HCT116 (cell line): ENCODE results near the gene SLCO2A1. TPM values are rescaled to one million over a fixed set of nuclear protein-coding genes. Genes with fewer than 3 reads are reported as not detected.

Experiments
- ATAC-seq: fragments of 200-7000 bp; cut with Tn5 transposase; 2 replicates; pipeline ENCODE4 v1.9.1; 2020; ENCODE audit warnings: mild to moderate bottlenecking, moderate library complexity
- BruUV-seq: library from RNA; stranded (reverse); fragments of 400-500 nt; replicated peaks from 2 replicates; lab custom pipeline; 2021; lab: Mats Ljungman, UMichigan
- CTCF ChIA-PET: fragments of 300-600 bp; sonication (Branson Sonifier 250); formaldehyde crosslinking; loops from one replicate; lab custom pipeline; 2021; ENCODE audit warnings: antibody characterized with exemption; lab: Charles Lee
- POLR2A ChIA-PET: fragments of 300-600, 350-600 bp; sonication (Branson Sonifier 250); formaldehyde crosslinking; loops from one replicate; lab custom pipeline; 2021; ENCODE audit warnings: antibody characterized with exemption; lab: Charles Lee
- RAD21 ChIA-PET, 2 experiments: fragments of 300-600 bp; sonication (Branson Sonifier 250); formaldehyde crosslinking; loops; one replicate each; lab custom pipeline; 2023; ENCODE audit warnings: low total read pairs in 2 of 2; ENCODE audit not compliant: uncharacterized antibody in 2 of 2, unreplicated experiment in 2 of 2, low non-redundant PET in 1 of 2; lab: Charles Lee
- DNase-seq: peaks from one replicate; pipeline ENCODE4 v3.0.0-alpha.2; 2010; ENCODE audit warnings: low read depth, low spot score
- H2AFZ ChIP-seq: fragments of 200-600 bp; shearing (Covaris generic), sonication (generic); 2 replicates; pipeline ENCODE4 v1.6.1; 2017; ENCODE audit warnings: low read depth, mixed run types, mixed read lengths, antibody characterized with exemption, low read length; ENCODE audit not compliant: poor library complexity, severe bottlenecking
- H3K27ac ChIP-seq: 2 replicates; pipeline ENCODE4 v1.5.1; 2012; ENCODE audit warnings: low read depth, low read length
- H3K27me3 ChIP-seq: fragments of 200-600 bp; sonication (generic); 2 replicates; pipeline ENCODE4 v1.6.1; 2016; ENCODE audit warnings: mixed run types, low read length, mixed read lengths; ENCODE audit not compliant: insufficient read depth
- H3K36me3 ChIP-seq, 2 experiments: fragments of 200-500 bp in 1 of 2; fragments of 200-600 bp in 1 of 2; sonication (Bioruptor generic) in 1 of 2; sonication (generic) in 1 of 2; 2 replicates each; pipeline versions ENCODE4 v1.5.1 to v1.6.1; 2014 to 2016; ENCODE audit warnings: low read length in 2 of 2, inconsistent platforms in 1 of 2, mixed read lengths in 1 of 2, mixed run types in 1 of 2; ENCODE audit not compliant: insufficient read depth in 2 of 2, control insufficient read depth in 1 of 2
- H3K4me1 ChIP-seq, 2 experiments: fragments of 200-600 bp in 1 of 2; sonication (generic) in 1 of 2; 2 replicates each; pipeline versions ENCODE4 v1.5.1 to v1.6.1; 2012 to 2017; ENCODE audit warnings: low read length in 2 of 2, inconsistent platforms in 1 of 2, mild to moderate bottlenecking in 1 of 2, mixed read lengths in 1 of 2, mixed run types in 1 of 2, moderate library complexity in 1 of 2; ENCODE audit not compliant: insufficient read depth in 2 of 2, control insufficient read depth in 1 of 2
- H3K4me2 ChIP-seq: fragments of 200-600 bp; sonication (generic); 2 replicates; pipeline ENCODE4 v1.6.1; 2017; ENCODE audit warnings: mixed run types, low read length, mixed read lengths
- H3K4me3 ChIP-seq, 2 experiments: fragments of 200-600 bp in 1 of 2; sonication (generic) in 1 of 2; replicated peaks in 1 of 2; 2 replicates each; pipeline ENCODE4 v1.5.1; 2011 to 2016; ENCODE audit warnings: low read length in 2 of 2, control low read depth in 1 of 2, low read depth in 1 of 2, mild to moderate bottlenecking in 1 of 2, mixed read lengths in 1 of 2, mixed run types in 1 of 2
- H3K79me2 ChIP-seq: fragments of 200-600 bp; sonication (generic); 2 replicates; pipeline ENCODE4 v1.6.1; 2017; ENCODE audit warnings: mild to moderate bottlenecking, mixed run types, low read length, moderate library complexity, mixed read lengths; ENCODE audit not compliant: insufficient read depth
- H3K9ac ChIP-seq: fragments of 200-600 bp; sonication (generic); 2 replicates; pipeline ENCODE4 v1.6.1; 2016; ENCODE audit warnings: low read length, mixed read lengths
- H3K9me2 ChIP-seq: fragments of 200-600 bp; sonication (generic), shearing (Covaris generic); 2 replicates; pipeline ENCODE4 v1.6.1; 2017; ENCODE audit warnings: mixed run types, mild to moderate bottlenecking, moderate library complexity; ENCODE audit not compliant: insufficient read depth
- H3K9me3 ChIP-seq, 2 experiments: fragments of 200-500 bp in 1 of 2; fragments of 200-600 bp in 1 of 2; sonication (Bioruptor generic) in 1 of 2; sonication (generic) in 1 of 2; 2 replicates each; pipeline ENCODE4 v1.6.1; 2014 to 2017; ENCODE audit warnings: low read length in 2 of 2, mixed read lengths in 2 of 2, inconsistent platforms in 1 of 2, low read depth in 1 of 2, mild to moderate bottlenecking in 1 of 2, mixed run types in 1 of 2, moderate library complexity in 1 of 2; ENCODE audit not compliant: control insufficient read depth in 1 of 2, insufficient read depth in 1 of 2
- H4K20me1 ChIP-seq: fragments of 200-600 bp; sonication (generic), shearing (Covaris generic); 2 replicates; pipeline ENCODE4 v1.6.1; 2017; ENCODE audit warnings: mixed run types, mild to moderate bottlenecking, moderate library complexity; ENCODE audit not compliant: insufficient read depth
- JUND ChIP-seq: IDR thresholded peaks from 2 replicates; pipeline ENCODE4 v1.6.1; 2012
- SIN3A ChIP-seq: IDR thresholded peaks from 2 replicates; pipeline ENCODE4 v1.6.1; 2012; ENCODE audit warnings: low read depth
- YY1 ChIP-seq: IDR thresholded peaks from 2 replicates; pipeline ENCODE4 v1.6.1; 2011; ENCODE audit warnings: low read length, low read depth, moderate library complexity, mild to moderate bottlenecking; ENCODE audit not compliant: insufficient replicate concordance; ENCODE audit errors: extremely low read depth
- ZBTB33 ChIP-seq: IDR thresholded peaks from 2 replicates; pipeline ENCODE4 v1.6.1; 2011; ENCODE audit warnings: mild to moderate bottlenecking, low read length, moderate library complexity; ENCODE audit not compliant: insufficient replicate concordance; ENCODE audit errors: extremely low read depth
- intact Hi-C: fragments of 100-400 bp; cut with micrococcal nuclease; formaldehyde crosslinking; loops from 2 replicates; pipeline ENCODE4 v1.10.0; 2022
- total RNA-seq: library from RNA; stranded (reverse); gene quantifications from one replicate; pipeline ENCODE4 v1.2.1, GENCODE V29; 2021; ENCODE audit not compliant: unreplicated experiment
- TF ChIP-seq, protein P1 (sequence below), 3 experiments: fragments of 200-600 bp in 1 of 3; sonication (generic) in 1 of 3; IDR thresholded peaks in 2 of 3; conservative IDR thresholded peaks in 1 of 3; 2 replicates each; pipeline ENCODE4 v1.5.1; 2012 to 2017; ENCODE audit warnings: low read depth in 2 of 3, low read length in 2 of 3, antibody characterized with exemption in 1 of 3, borderline replicate concordance in 1 of 3, control low read depth in 1 of 3, mild to moderate bottlenecking in 1 of 3, mixed read lengths in 1 of 3, mixed run types in 1 of 3, moderate library complexity in 1 of 3; ENCODE audit not compliant: insufficient read depth in 1 of 3

Gene SLCO2A1
- total RNA-seq, 1 experiment from 2014 or later = 0.52 TPM

- H3K9me2 ChIP-seq = no peaks in the 10 kb centered on the region
- no peak overlapping the region for H3K9ac ChIP-seq
- intact Hi-C loops = no loop called here
- DNase-seq (no peak), ATAC-seq (no peak)
- H2AFZ ChIP-seq = no peak overlapping the region
- CTCF ChIA-PET = interaction anchor here (0.8 to 2.0 kb wide), 11 partner anchors 12 to 509 kb away, joined by 3 to 8 read pairs (median 3); no protein-coding TSS in a partner anchor
- RAD21 ChIA-PET = no interaction called here
- H3K4me3 ChIP-seq = no peak overlapping the region
- BruUV-seq = no TSS peak
- H4K20me1 ChIP-seq = no peaks in the 10 kb centered on the region
- no peaks in the 10 kb centered on the region for H3K27me3 ChIP-seq
- TF ChIP-seq ZBTB33 (no peak), SIN3A (no peak), JUND (no peak), YY1 (no peak)
- TF ChIP-seq, protein P1, sequence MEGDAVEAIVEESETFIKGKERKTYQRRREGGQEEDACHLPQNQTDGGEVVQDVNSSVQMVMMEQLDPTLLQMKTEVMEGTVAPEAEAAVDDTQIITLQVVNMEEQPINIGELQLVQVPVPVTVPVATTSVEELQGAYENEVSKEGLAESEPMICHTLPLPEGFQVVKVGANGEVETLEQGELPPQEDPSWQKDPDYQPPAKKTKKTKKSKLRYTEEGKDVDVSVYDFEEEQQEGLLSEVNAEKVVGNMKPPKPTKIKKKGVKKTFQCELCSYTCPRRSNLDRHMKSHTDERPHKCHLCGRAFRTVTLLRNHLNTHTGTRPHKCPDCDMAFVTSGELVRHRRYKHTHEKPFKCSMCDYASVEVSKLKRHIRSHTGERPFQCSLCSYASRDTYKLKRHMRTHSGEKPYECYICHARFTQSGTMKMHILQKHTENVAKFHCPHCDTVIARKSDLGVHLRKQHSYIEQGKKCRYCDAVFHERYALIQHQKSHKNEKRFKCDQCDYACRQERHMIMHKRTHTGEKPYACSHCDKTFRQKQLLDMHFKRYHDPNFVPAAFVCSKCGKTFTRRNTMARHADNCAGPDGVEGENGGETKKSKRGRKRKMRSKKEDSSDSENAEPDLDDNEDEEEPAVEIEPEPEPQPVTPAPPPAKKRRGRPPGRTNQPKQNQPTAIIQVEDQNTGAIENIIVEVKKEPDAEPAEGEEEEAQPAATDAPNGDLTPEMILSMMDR (IDR thresholded peaks at IDR 0.05 in 2 of 3, conservative IDR thresholded peaks at IDR 0.05 in 1 of 3; ENCODE audit: borderline replicate concordance in 1 of 3, insufficient read depth in 1 of 3, low read depth in 2 of 3, low read length in 2 of 3) = no peak
- H3K79me2 ChIP-seq = no peaks in the 10 kb centered on the region
- H3K27ac ChIP-seq = no peak overlapping the region
- no peaks in the 10 kb centered on the region for H3K36me3 ChIP-seq
- no peak overlapping the region for H3K4me2 ChIP-seq
- POLR2A ChIA-PET = interaction anchor here (1.1 kb wide), 1 partner anchor 12 kb away, joined by 5 read pairs; no protein-coding TSS in a partner anchor
- H3K4me1 ChIP-seq = peaks cover 0 to 9% of the 10 kb centered on the region in 2 experiments; a peak in 1 of 4 replicates
- H3K9me3 ChIP-seq = no peaks in the 10 kb centered on the region
Observed at GRCh38 chr3:133965013-133965570, 64.6 kb downstream of the SLCO2A1 start.
